MM.1S (cell line): ENCODE results near the gene VBP1.

ENCODE experiments used
- DNase-seq: peaks from one replicate; pipeline ENCODE4 v3.0.0-alpha.2; 2015
- H2AFZ ChIP-seq: fragments of 300-600 bp; sonication (generic); 2 replicates; pipeline ENCODE4 v1.6.0; 2016; ENCODE audit warnings: antibody characterized with exemption, low read length
- H3F3A ChIP-seq: fragments of 300-600 bp; sonication (generic); 2 replicates; pipeline ENCODE4 v1.6.1; 2016; ENCODE audit warnings: mild to moderate bottlenecking, antibody characterized with exemption, low read length, moderate library complexity, mixed read lengths; ENCODE audit not compliant: insufficient read depth
- H3K27ac ChIP-seq: fragments of 300-600 bp; sonication (generic); 2 replicates; pipeline ENCODE4 v1.5.1; 2016; ENCODE audit warnings: mild to moderate bottlenecking, low read length
- H3K27me3 ChIP-seq: fragments of 300-600 bp; sonication (generic); replicated peaks from 2 replicates; pipeline ENCODE4 v1.6.0; 2016; ENCODE audit warnings: low read length; ENCODE audit not compliant: insufficient read depth
- H3K36me3 ChIP-seq: fragments of 300-600 bp; sonication (generic); replicated peaks from 2 replicates; pipeline ENCODE4 v1.6.1; 2016; ENCODE audit warnings: mild to moderate bottlenecking, low read length, mixed read lengths; ENCODE audit not compliant: insufficient read depth
- H3K4me1 ChIP-seq: fragments of 300-600 bp; sonication (generic); 2 replicates; pipeline ENCODE4 v1.6.1; 2016; ENCODE audit warnings: low read length, mixed read lengths
- H3K4me2 ChIP-seq: fragments of 300-600 bp; sonication (generic); 2 replicates; pipeline ENCODE4 v1.6.0; 2016; ENCODE audit warnings: low read depth, low read length
- H3K4me3 ChIP-seq: fragments of 300-600 bp; sonication (generic); 2 replicates; pipeline ENCODE4 v1.5.1; 2016; ENCODE audit warnings: low read length, mixed read lengths
- H3K79me2 ChIP-seq: fragments of 300-600 bp; sonication (generic); 2 replicates; pipeline ENCODE4 v1.6.1; 2016; ENCODE audit warnings: mixed run types, low read length, mixed read lengths
- H3K9ac ChIP-seq: fragments of 300-600 bp; sonication (generic); 2 replicates; pipeline ENCODE4 v1.6.1; 2016; ENCODE audit warnings: low read length, mixed read lengths
- H3K9me2 ChIP-seq: fragments of 300-600 bp; sonication (generic); replicated peaks from 2 replicates; pipeline ENCODE4 v1.6.1; 2016; ENCODE audit warnings: mild to moderate bottlenecking, low read length, mixed read lengths; ENCODE audit not compliant: insufficient read depth
- H3K9me3 ChIP-seq: fragments of 300-600 bp; sonication (generic); replicated peaks from 2 replicates; pipeline ENCODE4 v1.6.1; 2016; ENCODE audit warnings: mild to moderate bottlenecking, low read length, mixed read lengths; ENCODE audit not compliant: insufficient read depth
- H4K20me1 ChIP-seq: fragments of 300-600 bp; sonication (generic); 2 replicates; pipeline ENCODE4 v1.6.1; 2016; ENCODE audit warnings: mild to moderate bottlenecking, low read length, moderate library complexity, mixed read lengths; ENCODE audit not compliant: insufficient read depth
- CTCF ChIP-seq: fragments of 300-600 bp; sonication (generic); IDR thresholded peaks from 2 replicates; pipeline ENCODE4 v1.5.1; 2016; ENCODE audit warnings: antibody characterized with exemption, low read length, mixed read lengths
- EZH2 ChIP-seq: fragments of 300-600 bp; sonication (generic); optimal IDR thresholded peaks from 2 replicates; pipeline ENCODE3; 2017; ENCODE audit warnings: low read depth, mild to moderate bottlenecking, antibody characterized with exemption, low read length, mixed read lengths
- EZH2phosphoT487 ChIP-seq: fragments of 300-600 bp; sonication (generic); IDR thresholded peaks from 2 replicates; pipeline ENCODE4 v1.6.1; 2018; ENCODE audit warnings: antibody characterized with exemption, low read length

VBP1 gene

GRCh38 chrX:155215443-155216178 lies 649 bp upstream of the VBP1 start:
- no peak for TF ChIP-seq EZH2phosphoT487
- no peak for TF ChIP-seq CTCF
- TF ChIP-seq EZH2 = no peak
- Histone ChIP-seq H3K79me2 (peaks cover 43% of the 10 kb centered on the region), H3K27me3 (no peaks in the 10 kb centered on the region), H3K27ac (peak overlapping the region; percentile 22; the same call in 1 of the 2 replicates), H3K36me3 (no peaks in the 10 kb centered on the region), H3K9me2 (no peaks in the 10 kb centered on the region), H3K9me3 (no peaks in the 10 kb centered on the region), H3K4me2 (peak overlapping the region; percentile 68), H3K4me1 (peaks cover 5% of the 10 kb centered on the region; the same call in 1 of the 2 replicates), H2AFZ (peak overlapping the region; percentile 77), H3K9ac (peak overlapping the region; percentile 62; the same call in 1 of the 2 replicates), H4K20me1 (no peaks in the 10 kb centered on the region), H3F3A (no peaks in the 10 kb centered on the region), H3K4me3 (peak overlapping the region; percentile 74)
- no peak for DNase-seq

DNA sequence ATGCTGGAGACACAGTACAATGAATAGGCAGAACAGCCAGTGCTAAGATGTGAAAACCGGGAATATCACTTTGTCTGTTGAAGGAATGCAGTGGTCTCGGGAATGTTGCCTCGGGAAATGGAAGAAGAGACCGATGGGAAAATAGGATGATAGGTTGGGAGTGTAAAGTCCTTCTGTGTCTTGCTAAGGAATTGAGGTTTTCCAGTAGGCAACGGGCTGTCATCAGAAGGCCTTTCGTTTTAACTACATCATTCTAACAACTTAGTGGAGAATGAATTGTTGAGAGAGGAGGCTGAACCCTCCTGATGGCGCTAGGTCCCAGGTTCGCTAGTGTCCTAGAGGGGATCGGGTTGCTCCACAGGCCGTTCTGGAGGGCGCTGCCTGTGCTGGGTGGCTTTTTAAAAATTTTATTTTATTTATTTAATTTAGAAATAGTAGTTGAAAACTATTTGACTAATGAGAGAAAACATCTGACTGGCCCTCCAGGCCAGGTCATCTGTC lies 730 bp downstream of the VBP1 start:
- Histone ChIP-seq H3K9me2 (no peaks in the 10 kb centered on the region), H2AFZ (0 out of 2 replicates have a peak overlapping the region, but pooled peaks have one; percentile 91), H3K79me2 (peaks cover 53% of the 10 kb centered on the region), H3K4me1 (peaks cover 5% of the 10 kb centered on the region; the same call in 1 of the 2 replicates), H3K4me3 (peak overlapping the region; percentile 74), H3K9ac (peak overlapping the region; percentile 87; the same call in 1 of the 2 replicates), H4K20me1 (no peaks in the 10 kb centered on the region), H3K27ac (peak overlapping the region; percentile 54; the same call in 1 of the 2 replicates), H3K4me2 (peak overlapping the region; percentile 72), H3F3A (no peaks in the 10 kb centered on the region), H3K9me3 (no peaks in the 10 kb centered on the region), H3K36me3 (no peaks in the 10 kb centered on the region), H3K27me3 (no peaks in the 10 kb centered on the region)
- DNase-seq = peak; percentile 9
- TF ChIP-seq EZH2 (no peak), CTCF (no peak)

- Histone ChIP-seq H3K36me3 (no peaks in the 10 kb centered on the region), H3K4me2 (peak overlapping the region; percentile 72; the same call in 1 of the 2 replicates), H3F3A (no peaks in the 10 kb centered on the region)
Measured at GRCh38 chrX:155218777-155219176, 2.5 kb downstream of the VBP1 start.

More at GRCh38 chrX:155218777-155219176, 2.5 kb downstream of the VBP1 start:
- Histone ChIP-seq H3K79me2 (peaks cover 62% of the 10 kb centered on the region), H3K9ac (no peak overlapping the region), H3K9me3 (no peaks in the 10 kb centered on the region), H3K9me2 (no peaks in the 10 kb centered on the region), H3K4me3 (no peak overlapping the region), H3K27me3 (no peaks in the 10 kb centered on the region), H4K20me1 (no peaks in the 10 kb centered on the region), H3K4me1 (peaks cover 5% of the 10 kb centered on the region; the same call in 1 of the 2 replicates), H3K27ac (no peak overlapping the region), H2AFZ (no peak overlapping the region)
- no peak for DNase-seq
- no peak for TF ChIP-seq EZH2phosphoT487
- no peak for TF ChIP-seq EZH2
- TF ChIP-seq CTCF = no peak
